Lower leg skin (tissue), 3 donors: ENCODE results near the gene RCL1.

ENCODE experiments used
- POLR2A ChIP-seq, 2 donors: fragments of 450-650 bp; IDR thresholded peaks; one replicate each; pipeline ENCODE4 v1.6.1; 2016 to 2017; ENCODE audit warnings: antibody characterized with exemption in 2 of 2, mild to moderate bottlenecking in 1 of 2, moderate library complexity in 1 of 2
- TF ChIP-seq, protein P1 (sequence below), 3 donors: fragments of 450-650 bp; IDR thresholded peaks; one replicate each; pipeline ENCODE4 v1.5.1; 2016; ENCODE audit warnings: antibody characterized with exemption in 3 of 3, mild to moderate bottlenecking in 3 of 3, moderate library complexity in 2 of 3

DNA sequence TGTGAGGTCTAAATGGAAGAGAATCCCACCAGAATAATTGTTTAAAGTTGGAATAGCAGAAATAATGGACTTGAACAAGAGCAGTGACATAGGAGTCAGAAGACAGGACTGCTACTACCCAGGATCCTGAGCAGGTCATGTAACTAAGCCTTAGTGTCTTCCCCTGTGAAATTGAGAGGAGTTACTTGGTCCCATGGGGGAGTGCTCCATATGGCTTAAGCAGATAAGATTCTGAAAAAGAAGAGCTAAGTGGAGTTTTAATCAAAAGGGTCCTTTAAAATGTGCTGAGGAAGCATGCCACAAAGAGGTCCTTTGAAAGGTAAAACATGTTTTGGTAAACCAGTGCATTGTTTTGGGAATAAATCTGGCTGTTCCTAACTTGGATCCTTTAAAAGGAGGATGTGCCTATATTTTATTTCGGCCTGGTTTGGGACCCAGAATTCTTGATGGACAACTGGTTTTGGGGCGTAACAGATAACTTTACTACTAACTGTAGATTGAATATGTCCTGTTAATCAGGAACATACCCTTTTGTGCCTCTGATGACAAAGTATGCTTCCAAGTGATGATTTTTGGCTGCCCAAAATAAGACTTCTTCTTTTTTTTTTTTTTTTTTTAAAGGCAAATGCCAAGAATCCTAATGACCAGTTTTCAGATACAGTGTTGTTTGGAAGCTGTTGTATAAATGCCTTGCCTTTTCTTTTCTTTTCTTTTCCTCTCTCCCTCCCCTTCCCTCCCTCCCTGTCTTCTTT is 5.7 kb downstream of the RCL1 start:
- TF ChIP-seq, protein P1, sequence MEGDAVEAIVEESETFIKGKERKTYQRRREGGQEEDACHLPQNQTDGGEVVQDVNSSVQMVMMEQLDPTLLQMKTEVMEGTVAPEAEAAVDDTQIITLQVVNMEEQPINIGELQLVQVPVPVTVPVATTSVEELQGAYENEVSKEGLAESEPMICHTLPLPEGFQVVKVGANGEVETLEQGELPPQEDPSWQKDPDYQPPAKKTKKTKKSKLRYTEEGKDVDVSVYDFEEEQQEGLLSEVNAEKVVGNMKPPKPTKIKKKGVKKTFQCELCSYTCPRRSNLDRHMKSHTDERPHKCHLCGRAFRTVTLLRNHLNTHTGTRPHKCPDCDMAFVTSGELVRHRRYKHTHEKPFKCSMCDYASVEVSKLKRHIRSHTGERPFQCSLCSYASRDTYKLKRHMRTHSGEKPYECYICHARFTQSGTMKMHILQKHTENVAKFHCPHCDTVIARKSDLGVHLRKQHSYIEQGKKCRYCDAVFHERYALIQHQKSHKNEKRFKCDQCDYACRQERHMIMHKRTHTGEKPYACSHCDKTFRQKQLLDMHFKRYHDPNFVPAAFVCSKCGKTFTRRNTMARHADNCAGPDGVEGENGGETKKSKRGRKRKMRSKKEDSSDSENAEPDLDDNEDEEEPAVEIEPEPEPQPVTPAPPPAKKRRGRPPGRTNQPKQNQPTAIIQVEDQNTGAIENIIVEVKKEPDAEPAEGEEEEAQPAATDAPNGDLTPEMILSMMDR (IDR thresholded peaks at IDR 0.05): no peak
- TF ChIP-seq POLR2A (IDR thresholded peaks at IDR 0.05): no peak
